ENCODE results near the gene ANKRD60. TPM values are rescaled to one million over a fixed set of nuclear protein-coding genes. Genes with fewer than 3 reads are reported as not detected.

The ANKRD60 gene
- total RNA-seq, 1 experiment from 2014 or later = not detected

GRCh38 chr20:58198901-58199355 is 29.5 kb downstream of the ANKRD60 start:
- no peak for TF ChIP-seq EZH2 (IDR thresholded peaks at IDR 0.05; ENCODE audit: borderline replicate concordance, low read depth, low read length, poor library complexity, severe bottlenecking)
- TF ChIP-seq, protein P1, sequence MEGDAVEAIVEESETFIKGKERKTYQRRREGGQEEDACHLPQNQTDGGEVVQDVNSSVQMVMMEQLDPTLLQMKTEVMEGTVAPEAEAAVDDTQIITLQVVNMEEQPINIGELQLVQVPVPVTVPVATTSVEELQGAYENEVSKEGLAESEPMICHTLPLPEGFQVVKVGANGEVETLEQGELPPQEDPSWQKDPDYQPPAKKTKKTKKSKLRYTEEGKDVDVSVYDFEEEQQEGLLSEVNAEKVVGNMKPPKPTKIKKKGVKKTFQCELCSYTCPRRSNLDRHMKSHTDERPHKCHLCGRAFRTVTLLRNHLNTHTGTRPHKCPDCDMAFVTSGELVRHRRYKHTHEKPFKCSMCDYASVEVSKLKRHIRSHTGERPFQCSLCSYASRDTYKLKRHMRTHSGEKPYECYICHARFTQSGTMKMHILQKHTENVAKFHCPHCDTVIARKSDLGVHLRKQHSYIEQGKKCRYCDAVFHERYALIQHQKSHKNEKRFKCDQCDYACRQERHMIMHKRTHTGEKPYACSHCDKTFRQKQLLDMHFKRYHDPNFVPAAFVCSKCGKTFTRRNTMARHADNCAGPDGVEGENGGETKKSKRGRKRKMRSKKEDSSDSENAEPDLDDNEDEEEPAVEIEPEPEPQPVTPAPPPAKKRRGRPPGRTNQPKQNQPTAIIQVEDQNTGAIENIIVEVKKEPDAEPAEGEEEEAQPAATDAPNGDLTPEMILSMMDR (conservative IDR thresholded peaks at IDR 0.05; ENCODE audit: low read depth, low read length) = no peak
- no peak overlapping the region for H3K4me3 ChIP-seq (ENCODE audit: low read depth, low read length, poor library complexity, severe bottlenecking)
- DNase-seq (ENCODE audit: low spot score) = no peak
- CTCF ChIA-PET = no interaction called here
- no peaks in the 10 kb centered on the region for H3K27me3 ChIP-seq (replicated peaks; ENCODE audit: insufficient read depth, low read depth, low read length, poor library complexity)
- no peaks in the 10 kb centered on the region for H3K36me3 ChIP-seq (ENCODE audit: insufficient read depth, low read length, poor library complexity, severe bottlenecking)
- intact Hi-C loops (cut with micrococcal nuclease; ENCODE audit: unreplicated experiment) = no loop called here
- H3K4me1 ChIP-seq (ENCODE audit: insufficient read depth, low read length, poor library complexity, severe bottlenecking) = no peaks in the 10 kb centered on the region
- POLR2A ChIA-PET (ENCODE audit: low non-redundant PET) = no interaction called here
- H3K9me3 ChIP-seq (ENCODE audit: low read depth, low read length, poor library complexity, severe bottlenecking) = no peaks in the 10 kb centered on the region
- no TSS peak for BruUV-seq (replicated peaks)
- no peak overlapping the region for H3K27ac ChIP-seq (ENCODE audit: low read depth, low read length, poor library complexity, severe bottlenecking)

DNA sequence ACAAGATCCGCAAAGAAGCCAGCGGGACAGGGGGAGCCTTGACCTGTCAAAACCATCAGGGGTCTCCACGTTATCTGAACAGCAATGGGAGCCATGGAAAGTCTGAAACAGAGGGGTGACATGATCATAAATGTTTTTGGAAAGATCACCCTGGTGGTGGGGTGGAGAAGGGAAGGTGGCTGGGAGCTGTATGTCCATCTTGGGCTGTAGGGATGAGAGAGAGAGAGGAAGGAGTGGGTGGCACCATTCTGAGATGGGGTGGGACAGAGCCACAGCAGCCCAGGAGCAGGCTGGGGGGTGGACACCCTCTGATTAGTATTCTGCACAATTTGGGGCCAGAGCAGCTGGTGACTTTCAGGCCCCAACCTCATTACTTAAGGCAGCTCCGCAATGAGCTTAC is 30.1 kb downstream of the ANKRD60 start:
- Histone ChIP-seq H3K27me3 (replicated peaks; ENCODE audit: insufficient read depth, low read depth, low read length, poor library complexity) (no peaks in the 10 kb centered on the region), H3K9me3 (ENCODE audit: low read depth, low read length, poor library complexity, severe bottlenecking) (no peaks in the 10 kb centered on the region), H3K4me3 (ENCODE audit: low read depth, low read length, poor library complexity, severe bottlenecking) (no peak overlapping the region), H3K27ac (ENCODE audit: low read depth, low read length, poor library complexity, severe bottlenecking) (no peak overlapping the region), H3K4me1 (ENCODE audit: insufficient read depth, low read length, poor library complexity, severe bottlenecking) (no peaks in the 10 kb centered on the region), H3K36me3 (ENCODE audit: insufficient read depth, low read length, poor library complexity, severe bottlenecking) (no peaks in the 10 kb centered on the region)
- DNase-seq (ENCODE audit: low spot score) = no peak
- intact Hi-C loops (cut with micrococcal nuclease; ENCODE audit: unreplicated experiment) = no loop called here
- BruUV-seq (replicated peaks) = no TSS peak
- no peak for TF ChIP-seq EZH2 (IDR thresholded peaks at IDR 0.05; ENCODE audit: borderline replicate concordance, low read depth, low read length, poor library complexity, severe bottlenecking)
- TF ChIP-seq, protein P1 (conservative IDR thresholded peaks at IDR 0.05; ENCODE audit: low read depth, low read length) = no peak
- POLR2A ChIA-PET (ENCODE audit: low non-redundant PET) = no interaction called here
- CTCF ChIA-PET = interaction anchor here (0.5 kb wide), 1 partner anchor 18 kb away, joined by 4 read pairs; no protein-coding TSS in a partner anchor

GRCh38 chr20:58197185-58197469 is 31.3 kb downstream of the ANKRD60 start:
- Histone ChIP-seq H3K9me3 (ENCODE audit: low read depth, low read length, poor library complexity, severe bottlenecking) (no peaks in the 10 kb centered on the region), H3K27ac (ENCODE audit: low read depth, low read length, poor library complexity, severe bottlenecking) (no peak overlapping the region), H3K36me3 (ENCODE audit: insufficient read depth, low read length, poor library complexity, severe bottlenecking) (no peaks in the 10 kb centered on the region), H3K4me3 (ENCODE audit: low read depth, low read length, poor library complexity, severe bottlenecking) (no peak overlapping the region), H3K4me1 (ENCODE audit: insufficient read depth, low read length, poor library complexity, severe bottlenecking) (no peaks in the 10 kb centered on the region), H3K27me3 (replicated peaks; ENCODE audit: insufficient read depth, low read depth, low read length, poor library complexity) (no peaks in the 10 kb centered on the region)
- no TSS peak for BruUV-seq (replicated peaks)
- DNase-seq (ENCODE audit: low spot score) = no peak
- intact Hi-C loops (cut with micrococcal nuclease; ENCODE audit: unreplicated experiment) = no loop called here
- ChIA-PET POLR2A (ENCODE audit: low non-redundant PET) (no interaction called here), CTCF (interaction anchor here (0.7 kb wide), 1 partner anchor 13 kb away, joined by 6 read pairs; no protein-coding TSS in a partner anchor)
- TF ChIP-seq, protein P1 (conservative IDR thresholded peaks at IDR 0.05; ENCODE audit: low read depth, low read length) = no peak
- no peak for TF ChIP-seq EZH2 (IDR thresholded peaks at IDR 0.05; ENCODE audit: borderline replicate concordance, low read depth, low read length, poor library complexity, severe bottlenecking)

Measured in A673 (cell line).